GM21529 (cell line): Measurements from ENCODE around the gene TSC22D2.

Experiments used
- ATAC-seq: cut with Tn5 transposase; IDR thresholded peaks from one replicate; pipeline ENCODE4 v1.9.1; 2021; ENCODE audit not compliant: unreplicated experiment

The TSC22D2 gene

GRCh38 chr3:150384296-150385212, 23.5 kb upstream of the TSC22D2 start:
- ATAC-seq, result peak; percentile 98

- ATAC-seq, result peak; percentile 34
These were observed 22.5 kb upstream of the TSC22D2 start for GRCh38 chr3:150385296-150386242.

- no peak for ATAC-seq
These were observed 19.3 kb upstream of the TSC22D2 start for GRCh38 chr3:150388498-150389418.

GRCh38 chr3:150390087-150390486, 18.0 kb upstream of the TSC22D2 start:
- no peak for ATAC-seq

- no peak for ATAC-seq
These were observed 16.9 kb upstream of the TSC22D2 start for GRCh38 chr3:150391161-150391560.

- no peak for ATAC-seq
These were observed 14.4 kb upstream of the TSC22D2 start for GRCh38 chr3:150393745-150394144.

- no peak for ATAC-seq
These were observed 13.5 kb upstream of the TSC22D2 start for GRCh38 chr3:150394606-150395005.

GRCh38 chr3:150396491-150396890, 11.6 kb upstream of the TSC22D2 start:
- no peak for ATAC-seq

- ATAC-seq, result no peak
These were observed 11.0 kb upstream of the TSC22D2 start for GRCh38 chr3:150396956-150397550.

- no peak for ATAC-seq
These were observed 9.0 kb upstream of the TSC22D2 start for GRCh38 chr3:150399060-150399459.

- ATAC-seq, result no peak
These were observed 6.8 kb upstream of the TSC22D2 start for GRCh38 chr3:150401285-150401684.

GRCh38 chr3:150402217-150402616, 5.9 kb upstream of the TSC22D2 start:
- no peak for ATAC-seq

- ATAC-seq, result no peak
These were observed 4.1 kb upstream of the TSC22D2 start for GRCh38 chr3:150404023-150404422.

- no peak for ATAC-seq
These were observed 869 bp upstream of the TSC22D2 start for GRCh38 chr3:150407051-150407807.

GRCh38 chr3:150407808-150408220, 284 bp upstream of the TSC22D2 start:
- ATAC-seq, result peak; percentile 5

GRCh38 chr3:150409125-150409511, 1.0 kb downstream of the TSC22D2 start:
- ATAC-seq, result peak; percentile 18

- ATAC-seq, result peak; percentile 32
These were observed 1.6 kb downstream of the TSC22D2 start for GRCh38 chr3:150409512-150410310.

GRCh38 chr3:150410311-150411105, 2.4 kb downstream of the TSC22D2 start:
- no peak for ATAC-seq
